HEK293 (cell line): ENCODE data around the gene FAM83E.

Source experiments
- CTCF ChIA-PET: fragments of 350-600 bp; formaldehyde crosslinking; extraction: SDS; loops from one replicate; lab custom pipeline; 2021; ENCODE audit warnings: antibody characterized with exemption; lab: Yijun Ruan, JAX
- POLR2A ChIA-PET: fragments of 300-600 bp; formaldehyde crosslinking; extraction: SDS; loops from one replicate; lab custom pipeline; 2020; ENCODE audit warnings: antibody characterized with exemption, inconsistent platforms; lab: Yijun Ruan, JAX
- H3K27ac ChIP-seq: fragments of 200-500 bp; sonication (Bioruptor generic); 2 replicates; pipeline ENCODE4 v1.5.1; 2014; ENCODE audit warnings: low read depth, low read length, control low read depth, inconsistent platforms; ENCODE audit errors: extremely low read depth
- H3K36me3 ChIP-seq, 2 experiments: fragments of 200-500 bp in 1 of 2; sonication (Bioruptor generic) in 1 of 2; 1 replicate in 1 of 2; 2 replicates in 1 of 2; pipeline ENCODE4 v1.5.1; 2014 to 2017; ENCODE audit warnings: inconsistent platforms in 2 of 2, low read length in 2 of 2; ENCODE audit not compliant: control insufficient read depth in 2 of 2, insufficient read depth in 1 of 2
- H3K4me1 ChIP-seq: fragments of 200-500 bp; sonication (Bioruptor generic); 2 replicates; pipeline ENCODE4 v1.5.1; 2014; ENCODE audit warnings: mild to moderate bottlenecking, low read length, inconsistent platforms; ENCODE audit not compliant: control insufficient read depth, insufficient read depth
- H3K4me3 ChIP-seq: 2 replicates; pipeline ENCODE4 v1.5.1; 2011; ENCODE audit warnings: low read depth, mild to moderate bottlenecking, control low read depth, low read length, moderate library complexity
- H3K9me3 ChIP-seq: fragments of 200-500 bp; sonication (Bioruptor generic); 2 replicates; pipeline ENCODE4 v1.5.1; 2014; ENCODE audit warnings: low read depth, low read length, inconsistent platforms; ENCODE audit not compliant: control insufficient read depth, insufficient read depth
- HOXD13 ChIP-seq: sonication (generic); formaldehyde crosslinking; IDR thresholded peaks from 2 replicates; pipeline ENCODE4 v1.8.0; 2022; ENCODE audit warnings: missing genetic modification reagents, borderline replicate concordance
- REPIN1 ChIP-seq: fragments of 450-650 bp; formaldehyde crosslinking; IDR thresholded peaks from 2 replicates; pipeline ENCODE4 v1.5.1; 2017; ENCODE audit warnings: missing biosample characterization, missing genetic modification characterization, low read depth
- SCRT1 ChIP-seq: fragments of 450-650 bp; formaldehyde crosslinking; IDR thresholded peaks from 2 replicates; pipeline ENCODE4 v1.5.1; 2016; ENCODE audit warnings: missing biosample characterization, missing genetic modification characterization, borderline replicate concordance
- WT1 ChIP-seq: fragments of 450-650 bp; formaldehyde crosslinking; IDR thresholded peaks from 2 replicates; pipeline ENCODE4 v1.5.1; 2016; ENCODE audit warnings: missing biosample characterization, missing genetic modification characterization
- YY2 ChIP-seq: fragments of 450-650 bp; formaldehyde crosslinking; IDR thresholded peaks from 2 replicates; pipeline ENCODE4 v1.5.1; 2016; ENCODE audit warnings: missing biosample characterization, missing genetic modification characterization
- ZBTB17 ChIP-seq: fragments of 450-650 bp; formaldehyde crosslinking; IDR thresholded peaks from 2 replicates; pipeline ENCODE4 v1.5.1; 2016; ENCODE audit warnings: missing biosample characterization, missing genetic modification characterization
- ZBTB7A ChIP-seq: fragments of 450-650 bp; formaldehyde crosslinking; IDR thresholded peaks from 2 replicates; pipeline ENCODE4 v1.5.1; 2016; ENCODE audit warnings: low read depth, missing biosample characterization, missing genetic modification characterization
- ZBTB8A ChIP-seq: fragments of 450-650 bp; formaldehyde crosslinking; IDR thresholded peaks from 2 replicates; pipeline ENCODE4 v1.5.1; 2016; ENCODE audit warnings: missing biosample characterization, missing genetic modification characterization
- ZFP69B ChIP-seq: fragments of 450-650 bp; formaldehyde crosslinking; IDR thresholded peaks from 2 replicates; pipeline ENCODE4 v1.5.1; 2016; ENCODE audit warnings: missing biosample characterization, missing genetic modification characterization
- ZIC2 ChIP-seq: fragments of 450-650 bp; formaldehyde crosslinking; IDR thresholded peaks from 2 replicates; pipeline ENCODE4 v1.5.1; 2016; ENCODE audit warnings: missing biosample characterization, missing genetic modification characterization
- ZNF157 ChIP-seq: fragments of 450-650 bp; formaldehyde crosslinking; IDR thresholded peaks from 2 replicates; pipeline ENCODE4 v1.5.1; 2016; ENCODE audit warnings: missing biosample characterization, missing genetic modification characterization
- ZNF239 ChIP-seq: fragments of 450-650 bp; formaldehyde crosslinking; IDR thresholded peaks from 2 replicates; pipeline ENCODE4 v1.5.1; 2016; ENCODE audit warnings: missing biosample characterization, missing genetic modification characterization
- ZNF335 ChIP-seq: fragments of 450-650 bp; formaldehyde crosslinking; conservative IDR thresholded peaks from 2 replicates; pipeline ENCODE4 v1.5.1; 2016; ENCODE audit warnings: missing biosample characterization, missing genetic modification characterization
- ZNF629 ChIP-seq: fragments of 450-650 bp; formaldehyde crosslinking; IDR thresholded peaks from 2 replicates; pipeline ENCODE4 v1.5.1; 2017; ENCODE audit warnings: missing biosample characterization, missing genetic modification characterization
- ZNF654 ChIP-seq: fragments of 450-650 bp; formaldehyde crosslinking; IDR thresholded peaks from 2 replicates; pipeline ENCODE4 v1.5.1; 2016; ENCODE audit warnings: low read depth, missing biosample characterization, missing genetic modification characterization
- ZNF658 ChIP-seq: fragments of 450-650 bp; formaldehyde crosslinking; IDR thresholded peaks from 2 replicates; pipeline ENCODE4; 2016; ENCODE audit warnings: missing biosample characterization, missing genetic modification characterization
- ZXDB ChIP-seq: fragments of 450-650 bp; formaldehyde crosslinking; IDR thresholded peaks from 2 replicates; pipeline ENCODE4 v1.5.1; 2016; ENCODE audit warnings: missing biosample characterization, missing genetic modification characterization
- TF ChIP-seq, protein P1 (sequence below): fragments of 450-650 bp; formaldehyde crosslinking; IDR thresholded peaks from 2 replicates; pipeline ENCODE4 v1.5.1; 2016; ENCODE audit warnings: missing biosample characterization, missing genetic modification characterization
- TF ChIP-seq, protein P2 (sequence below): fragments of 450-650 bp; formaldehyde crosslinking; IDR thresholded peaks from 2 replicates; pipeline ENCODE4 v1.5.1; 2016; ENCODE audit warnings: missing biosample characterization, missing genetic modification characterization
- TF ChIP-seq, protein P3 (sequence below): fragments of 450-650 bp; formaldehyde crosslinking; IDR thresholded peaks from 2 replicates; pipeline ENCODE4 v1.5.1; 2017; ENCODE audit warnings: missing biosample characterization, mild to moderate bottlenecking, missing genetic modification characterization, moderate library complexity
- TF ChIP-seq, protein P4 (sequence below): fragments of 450-650 bp; formaldehyde crosslinking; optimal IDR thresholded peaks from 2 replicates; pipeline ENCODE3; 2016; ENCODE audit warnings: missing biosample characterization, mild to moderate bottlenecking, missing genetic modification characterization
- TF ChIP-seq, protein P5 (sequence below): fragments of 450-650 bp; formaldehyde crosslinking; IDR thresholded peaks from 2 replicates; pipeline ENCODE4 v1.5.1; 2017; ENCODE audit warnings: missing biosample characterization, missing genetic modification characterization
- TF ChIP-seq, protein P6 (sequence below): fragments of 450-650 bp; formaldehyde crosslinking; IDR thresholded peaks from 2 replicates; pipeline ENCODE4 v1.5.1; 2016; ENCODE audit warnings: missing biosample characterization, missing genetic modification characterization
- TF ChIP-seq, protein P7 (sequence below): fragments of 450-650 bp; IDR thresholded peaks from 2 replicates; pipeline ENCODE4 v1.5.1; 2018; ENCODE audit warnings: missing biosample characterization, missing genetic modification characterization

Gene FAM83E

DNA sequence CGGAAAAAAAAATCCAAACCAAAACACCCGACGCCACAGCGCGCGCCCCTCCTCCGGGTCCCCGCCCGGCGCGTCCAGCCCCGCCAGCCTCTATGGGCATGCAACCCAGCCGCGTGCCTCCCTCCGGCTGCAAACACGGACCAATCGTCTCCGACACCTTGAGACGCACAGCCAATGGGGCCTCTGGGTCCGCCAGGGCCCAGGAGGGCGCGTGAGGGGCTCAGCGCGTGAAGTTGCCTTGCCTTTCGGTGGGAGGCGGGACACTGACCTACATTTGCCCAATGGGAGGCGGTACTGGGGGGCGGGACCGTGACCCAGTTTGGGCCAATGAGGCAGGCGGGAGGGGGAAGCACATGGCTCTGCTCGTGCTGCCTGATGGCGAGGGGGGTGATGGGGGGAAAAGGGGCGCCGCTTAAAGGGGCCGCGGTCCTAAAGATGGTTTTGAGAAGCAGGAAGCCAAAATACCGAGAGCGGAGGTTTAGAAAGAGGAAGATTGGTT is 22.6 kb upstream of the FAM83E start:
- Histone ChIP-seq H3K4me3 (peak overlapping the region; percentile 42), H3K9me3 (no peaks in the 10 kb centered on the region), H3K4me1 (peaks cover 23% of the 10 kb centered on the region), H3K36me3 (peaks cover 0 to 7% of the 10 kb centered on the region in 2 experiments; a peak in 2 of 3 replicates), H3K27ac (peak overlapping the region; percentile 85)
- POLR2A ChIA-PET = interaction anchor here (1.0 to 2.7 kb wide), 3 partner anchors 8 to 19 kb away, joined by 3 to 22 read pairs (median 6); partner anchors contain the start of genes CA11, RPL18 and SPHK2
- CTCF ChIA-PET = interaction anchor here (0.6 to 0.9 kb wide), 6 partner anchors 8 to 236 kb away, joined by 3 to 4 read pairs (median 3); no protein-coding TSS in a partner anchor
- TF ChIP-seq ZIC2 = peak; percentile 70
- TF ChIP-seq, protein P1, sequence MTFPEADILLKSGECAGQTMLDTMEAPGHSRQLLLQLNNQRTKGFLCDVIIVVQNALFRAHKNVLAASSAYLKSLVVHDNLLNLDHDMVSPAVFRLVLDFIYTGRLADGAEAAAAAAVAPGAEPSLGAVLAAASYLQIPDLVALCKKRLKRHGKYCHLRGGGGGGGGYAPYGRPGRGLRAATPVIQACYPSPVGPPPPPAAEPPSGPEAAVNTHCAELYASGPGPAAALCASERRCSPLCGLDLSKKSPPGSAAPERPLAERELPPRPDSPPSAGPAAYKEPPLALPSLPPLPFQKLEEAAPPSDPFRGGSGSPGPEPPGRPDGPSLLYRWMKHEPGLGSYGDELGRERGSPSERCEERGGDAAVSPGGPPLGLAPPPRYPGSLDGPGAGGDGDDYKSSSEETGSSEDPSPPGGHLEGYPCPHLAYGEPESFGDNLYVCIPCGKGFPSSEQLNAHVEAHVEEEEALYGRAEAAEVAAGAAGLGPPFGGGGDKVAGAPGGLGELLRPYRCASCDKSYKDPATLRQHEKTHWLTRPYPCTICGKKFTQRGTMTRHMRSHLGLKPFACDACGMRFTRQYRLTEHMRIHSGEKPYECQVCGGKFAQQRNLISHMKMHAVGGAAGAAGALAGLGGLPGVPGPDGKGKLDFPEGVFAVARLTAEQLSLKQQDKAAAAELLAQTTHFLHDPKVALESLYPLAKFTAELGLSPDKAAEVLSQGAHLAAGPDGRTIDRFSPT = peak; percentile 94
- TF ChIP-seq YY2 (tag by site-specific recombination) = 0 out of 2 replicates have a peak, but pooled peaks have one; percentile 18
- TF ChIP-seq ZNF335 (tag by site-specific recombination) = 0 out of 2 replicates have a peak, but pooled peaks have one; percentile 76
- TF ChIP-seq, protein P2, sequence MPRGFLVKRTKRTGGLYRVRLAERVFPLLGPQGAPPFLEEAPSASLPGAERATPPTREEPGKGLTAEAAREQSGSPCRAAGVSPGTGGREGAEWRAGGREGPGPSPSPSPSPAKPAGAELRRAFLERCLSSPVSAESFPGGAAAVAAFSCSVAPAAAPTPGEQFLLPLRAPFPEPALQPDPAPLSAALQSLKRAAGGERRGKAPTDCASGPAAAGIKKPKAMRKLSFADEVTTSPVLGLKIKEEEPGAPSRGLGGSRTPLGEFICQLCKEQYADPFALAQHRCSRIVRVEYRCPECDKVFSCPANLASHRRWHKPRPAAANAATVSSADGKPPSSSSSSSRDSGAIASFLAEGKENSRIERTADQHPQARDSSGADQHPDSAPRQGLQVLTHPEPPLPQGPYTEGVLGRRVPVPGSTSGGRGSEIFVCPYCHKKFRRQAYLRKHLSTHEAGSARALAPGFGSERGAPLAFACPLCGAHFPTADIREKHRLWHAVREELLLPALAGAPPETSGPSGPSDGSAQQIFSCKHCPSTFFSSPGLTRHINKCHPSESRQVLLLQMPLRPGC (tag by site-specific recombination) = peak; percentile 84; the same call in 1 of the 2 replicates
- TF ChIP-seq SCRT1 (tag by site-specific recombination) = no peak
- TF ChIP-seq, protein P3, sequence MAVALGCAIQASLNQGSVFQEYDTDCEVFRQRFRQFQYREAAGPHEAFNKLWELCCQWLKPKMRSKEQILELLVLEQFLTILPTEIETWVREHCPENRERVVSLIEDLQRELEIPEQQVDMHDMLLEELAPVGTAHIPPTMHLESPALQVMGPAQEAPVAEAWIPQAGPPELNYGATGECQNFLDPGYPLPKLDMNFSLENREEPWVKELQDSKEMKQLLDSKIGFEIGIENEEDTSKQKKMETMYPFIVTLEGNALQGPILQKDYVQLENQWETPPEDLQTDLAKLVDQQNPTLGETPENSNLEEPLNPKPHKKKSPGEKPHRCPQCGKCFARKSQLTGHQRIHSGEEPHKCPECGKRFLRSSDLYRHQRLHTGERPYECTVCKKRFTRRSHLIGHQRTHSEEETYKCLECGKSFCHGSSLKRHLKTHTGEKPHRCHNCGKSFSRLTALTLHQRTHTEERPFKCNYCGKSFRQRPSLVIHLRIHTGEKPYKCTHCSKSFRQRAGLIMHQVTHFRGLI (tag by site-specific recombination) = 0 out of 2 replicates have a peak, but pooled peaks have one; percentile 26
- TF ChIP-seq ZFP69B (tag by site-specific recombination) = peak; percentile 95; the same call in 1 of the 2 replicates
- peak; percentile 79; the same call in 1 of the 2 replicates for TF ChIP-seq ZBTB7A (tag by site-specific recombination)
- TF ChIP-seq, protein P4, sequence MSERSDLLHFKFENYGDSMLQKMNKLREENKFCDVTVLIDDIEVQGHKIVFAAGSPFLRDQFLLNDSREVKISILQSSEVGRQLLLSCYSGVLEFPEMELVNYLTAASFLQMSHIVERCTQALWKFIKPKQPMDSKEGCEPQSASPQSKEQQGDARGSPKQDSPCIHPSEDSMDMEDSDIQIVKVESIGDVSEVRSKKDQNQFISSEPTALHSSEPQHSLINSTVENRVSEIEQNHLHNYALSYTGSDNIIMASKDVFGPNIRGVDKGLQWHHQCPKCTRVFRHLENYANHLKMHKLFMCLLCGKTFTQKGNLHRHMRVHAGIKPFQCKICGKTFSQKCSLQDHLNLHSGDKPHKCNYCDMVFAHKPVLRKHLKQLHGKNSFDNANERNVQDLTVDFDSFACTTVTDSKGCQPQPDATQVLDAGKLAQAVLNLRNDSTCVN (tag by site-specific recombination) = peak; percentile 96
- TF ChIP-seq, protein P5, sequence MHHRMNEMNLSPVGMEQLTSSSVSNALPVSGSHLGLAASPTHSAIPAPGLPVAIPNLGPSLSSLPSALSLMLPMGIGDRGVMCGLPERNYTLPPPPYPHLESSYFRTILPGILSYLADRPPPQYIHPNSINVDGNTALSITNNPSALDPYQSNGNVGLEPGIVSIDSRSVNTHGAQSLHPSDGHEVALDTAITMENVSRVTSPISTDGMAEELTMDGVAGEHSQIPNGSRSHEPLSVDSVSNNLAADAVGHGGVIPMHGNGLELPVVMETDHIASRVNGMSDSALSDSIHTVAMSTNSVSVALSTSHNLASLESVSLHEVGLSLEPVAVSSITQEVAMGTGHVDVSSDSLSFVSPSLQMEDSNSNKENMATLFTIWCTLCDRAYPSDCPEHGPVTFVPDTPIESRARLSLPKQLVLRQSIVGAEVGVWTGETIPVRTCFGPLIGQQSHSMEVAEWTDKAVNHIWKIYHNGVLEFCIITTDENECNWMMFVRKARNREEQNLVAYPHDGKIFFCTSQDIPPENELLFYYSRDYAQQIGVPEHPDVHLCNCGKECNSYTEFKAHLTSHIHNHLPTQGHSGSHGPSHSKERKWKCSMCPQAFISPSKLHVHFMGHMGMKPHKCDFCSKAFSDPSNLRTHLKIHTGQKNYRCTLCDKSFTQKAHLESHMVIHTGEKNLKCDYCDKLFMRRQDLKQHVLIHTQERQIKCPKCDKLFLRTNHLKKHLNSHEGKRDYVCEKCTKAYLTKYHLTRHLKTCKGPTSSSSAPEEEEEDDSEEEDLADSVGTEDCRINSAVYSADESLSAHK (tag by site-specific recombination) = 0 out of 2 replicates have a peak, but pooled peaks have one; percentile 36
- TF ChIP-seq ZNF157 (tag by site-specific recombination) = no peak
- TF ChIP-seq, protein P6, sequence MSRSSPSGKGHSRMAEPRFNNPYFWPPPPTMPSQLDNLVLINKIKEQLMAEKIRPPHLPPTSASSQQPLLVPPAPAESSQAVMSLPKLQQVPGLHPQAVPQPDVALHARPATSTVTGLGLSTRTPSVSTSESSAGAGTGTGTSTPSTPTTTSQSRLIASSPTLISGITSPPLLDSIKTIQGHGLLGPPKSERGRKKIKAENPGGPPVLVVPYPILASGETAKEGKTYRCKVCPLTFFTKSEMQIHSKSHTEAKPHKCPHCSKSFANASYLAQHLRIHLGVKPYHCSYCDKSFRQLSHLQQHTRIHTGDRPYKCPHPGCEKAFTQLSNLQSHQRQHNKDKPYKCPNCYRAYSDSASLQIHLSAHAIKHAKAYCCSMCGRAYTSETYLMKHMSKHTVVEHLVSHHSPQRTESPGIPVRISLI (tag by site-specific recombination) = peak; percentile 1; the same call in 1 of the 2 replicates
- no peak for TF ChIP-seq REPIN1
- peak; percentile 100 for TF ChIP-seq ZBTB8A (tag by site-specific recombination)
- TF ChIP-seq ZNF629 = peak; percentile 78
- TF ChIP-seq ZNF658 (tag by site-specific recombination) = no peak
- TF ChIP-seq ZBTB17 = peak; percentile 74
- TF ChIP-seq ZNF239 (tag by site-specific recombination) = no peak
- TF ChIP-seq WT1 (tag by site-specific recombination) = peak; percentile 38; the same call in 1 of the 2 replicates
- TF ChIP-seq, protein P7, sequence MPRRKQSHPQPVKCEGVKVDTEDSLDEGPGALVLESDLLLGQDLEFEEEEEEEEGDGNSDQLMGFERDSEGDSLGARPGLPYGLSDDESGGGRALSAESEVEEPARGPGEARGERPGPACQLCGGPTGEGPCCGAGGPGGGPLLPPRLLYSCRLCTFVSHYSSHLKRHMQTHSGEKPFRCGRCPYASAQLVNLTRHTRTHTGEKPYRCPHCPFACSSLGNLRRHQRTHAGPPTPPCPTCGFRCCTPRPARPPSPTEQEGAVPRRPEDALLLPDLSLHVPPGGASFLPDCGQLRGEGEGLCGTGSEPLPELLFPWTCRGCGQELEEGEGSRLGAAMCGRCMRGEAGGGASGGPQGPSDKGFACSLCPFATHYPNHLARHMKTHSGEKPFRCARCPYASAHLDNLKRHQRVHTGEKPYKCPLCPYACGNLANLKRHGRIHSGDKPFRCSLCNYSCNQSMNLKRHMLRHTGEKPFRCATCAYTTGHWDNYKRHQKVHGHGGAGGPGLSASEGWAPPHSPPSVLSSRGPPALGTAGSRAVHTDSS = no peak
- peak; percentile 61 for TF ChIP-seq ZXDB (tag by site-specific recombination)
- TF ChIP-seq ZNF654 (tag by site-specific recombination) = no peak
- no peak for TF ChIP-seq HOXD13 (CRISPR knock-in tag)
